NOMO-1 (cell line): ENCODE measurements around the gene IFI35.
"Not testable (repeated sequence)": the region's sequence is repeated elsewhere in the genome, so short reads cannot be mapped to it uniquely, and the experiment has no call there.

ENCODE experiments used
- DNase-seq, 2 experiments: peaks; one replicate each; lab custom pipeline; 2025; ENCODE audit not compliant: unreplicated experiment in 2 of 2; lab: John Stamatoyannopoulos, UW

IFI35 gene

GRCh38 chr17:43006639-43007551 lies at the start of gene IFI35:
TSS of gene IFI35 (plus strand) at chr17:43006784. CDS start at chr17:43006948, 164 bp downstream.
- DNase-seq = peak; percentile 85 to 88

GRCh38 chr17:42964161-42964932 lies 42.2 kb upstream of the IFI35 start, which contains the start of gene AARSD1:
TSS of gene AARSD1 (minus strand) at chr17:42964454. CDS start at chr17:42964440, 14 bp downstream.
- DNase-seq = peak; percentile 85 to 89

- DNase-seq = no peak
Observed at GRCh38 chr17:42967925-42968324, 38.7 kb upstream of the IFI35 start.

- DNase-seq = peak; percentile 19 to 63
Observed at GRCh38 chr17:42969001-42969581, 37.5 kb upstream of the IFI35 start.

GRCh38 chr17:42971589-42971988 lies 35.0 kb upstream of the IFI35 start:
- no peak for DNase-seq

GRCh38 chr17:42973323-42973722 lies 33.3 kb upstream of the IFI35 start:
- not testable (repeated sequence) for DNase-seq

- DNase-seq = no peak
Observed at GRCh38 chr17:42975265-42975664, 31.3 kb upstream of the IFI35 start.

GRCh38 chr17:42975701-42976100 lies 30.9 kb upstream of the IFI35 start:
- not testable (repeated sequence) for DNase-seq

GRCh38 chr17:42979511-42980273 lies 26.9 kb upstream of the IFI35 start, which contains the start of gene PTGES3L:
TSS of gene PTGES3L (minus strand) at chr17:42980080. CDS start at chr17:42980053, 27 bp downstream.
- DNase-seq = peak in 1 of 2 experiments; percentile 40

GRCh38 chr17:42980274-42980765 lies 26.3 kb upstream of the IFI35 start, which contains the start of gene RUNDC1:
TSS of gene RUNDC1 (plus strand) at chr17:42980565. CDS start at chr17:42980577, 12 bp downstream.
- DNase-seq = peak; percentile 61 to 80

GRCh38 chr17:42980766-42981397 lies 25.7 kb upstream of the IFI35 start:
- DNase-seq = peak; percentile 35 to 40

- DNase-seq = no peak
Observed at GRCh38 chr17:42982266-42982665, 24.3 kb upstream of the IFI35 start.

- peak; percentile 85 to 96 for DNase-seq
Observed at GRCh38 chr17:42985225-42985624, 21.4 kb upstream of the IFI35 start.

GRCh38 chr17:42989141-42989540 lies 17.4 kb upstream of the IFI35 start:
- no peak for DNase-seq

- DNase-seq = no peak
Observed at GRCh38 chr17:42989726-42990652, 16.6 kb upstream of the IFI35 start.

GRCh38 chr17:42991471-42991870 lies 15.1 kb upstream of the IFI35 start:
- DNase-seq = no peak

- no peak for DNase-seq
Observed at GRCh38 chr17:42992872-42993271, 13.7 kb upstream of the IFI35 start.

GRCh38 chr17:42993913-42994312 lies 12.7 kb upstream of the IFI35 start:
- not testable (repeated sequence) for DNase-seq
